ENCODE measurements around the gene NRM.

DNA sequence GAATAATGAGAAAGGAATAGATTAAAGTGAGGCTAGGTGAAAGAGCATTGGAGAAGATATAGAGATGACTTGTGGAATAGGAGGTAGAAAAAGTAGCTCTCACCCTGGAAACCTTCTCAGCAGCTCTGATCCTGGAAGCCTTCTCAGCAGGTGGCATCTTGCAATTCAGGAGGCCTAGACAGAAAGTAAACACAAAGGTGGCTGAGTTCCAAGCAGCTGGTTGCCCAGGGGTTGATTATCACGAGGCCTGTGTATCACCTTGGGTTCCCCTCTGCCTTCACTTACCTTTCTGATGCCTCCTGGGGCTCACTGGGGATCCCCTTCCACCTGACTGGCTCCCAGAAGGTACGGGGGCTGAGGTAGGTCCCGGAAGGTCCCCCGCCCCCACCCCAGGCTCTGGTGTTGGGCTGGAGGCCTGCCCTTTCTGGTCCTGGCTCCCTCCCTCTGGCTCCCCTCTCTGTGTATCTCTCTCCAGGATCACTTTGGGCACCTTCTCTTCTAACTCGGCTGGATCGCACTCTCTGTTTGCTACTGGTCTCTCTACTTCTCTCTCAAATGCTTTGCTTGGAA lies 16.6 kb upstream of the NRM start:
- TF ChIP-seq, protein P1, sequence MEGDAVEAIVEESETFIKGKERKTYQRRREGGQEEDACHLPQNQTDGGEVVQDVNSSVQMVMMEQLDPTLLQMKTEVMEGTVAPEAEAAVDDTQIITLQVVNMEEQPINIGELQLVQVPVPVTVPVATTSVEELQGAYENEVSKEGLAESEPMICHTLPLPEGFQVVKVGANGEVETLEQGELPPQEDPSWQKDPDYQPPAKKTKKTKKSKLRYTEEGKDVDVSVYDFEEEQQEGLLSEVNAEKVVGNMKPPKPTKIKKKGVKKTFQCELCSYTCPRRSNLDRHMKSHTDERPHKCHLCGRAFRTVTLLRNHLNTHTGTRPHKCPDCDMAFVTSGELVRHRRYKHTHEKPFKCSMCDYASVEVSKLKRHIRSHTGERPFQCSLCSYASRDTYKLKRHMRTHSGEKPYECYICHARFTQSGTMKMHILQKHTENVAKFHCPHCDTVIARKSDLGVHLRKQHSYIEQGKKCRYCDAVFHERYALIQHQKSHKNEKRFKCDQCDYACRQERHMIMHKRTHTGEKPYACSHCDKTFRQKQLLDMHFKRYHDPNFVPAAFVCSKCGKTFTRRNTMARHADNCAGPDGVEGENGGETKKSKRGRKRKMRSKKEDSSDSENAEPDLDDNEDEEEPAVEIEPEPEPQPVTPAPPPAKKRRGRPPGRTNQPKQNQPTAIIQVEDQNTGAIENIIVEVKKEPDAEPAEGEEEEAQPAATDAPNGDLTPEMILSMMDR (IDR thresholded peaks at IDR 0.05) = no peak
- no peak for TF ChIP-seq POLR2A (IDR thresholded peaks at IDR 0.05)
